MM.1S (cell line): Measurements from ENCODE around the gene OGFOD3.
A peak's percentile ranks its signal among the peaks of the same experiment; 100 is the strongest.

ENCODE experiments used
- DNase-seq: peaks from one replicate; pipeline ENCODE4 v3.0.0-alpha.2; 2015
- H2AFZ ChIP-seq: fragments of 300-600 bp; sonication (generic); 2 replicates; pipeline ENCODE4 v1.6.0; 2016; ENCODE audit warnings: antibody characterized with exemption, low read length
- H3F3A ChIP-seq: fragments of 300-600 bp; sonication (generic); 2 replicates; pipeline ENCODE4 v1.6.1; 2016; ENCODE audit warnings: mild to moderate bottlenecking, antibody characterized with exemption, low read length, moderate library complexity, mixed read lengths; ENCODE audit not compliant: insufficient read depth
- H3K27ac ChIP-seq: fragments of 300-600 bp; sonication (generic); 2 replicates; pipeline ENCODE4 v1.5.1; 2016; ENCODE audit warnings: mild to moderate bottlenecking, low read length
- H3K27me3 ChIP-seq: fragments of 300-600 bp; sonication (generic); replicated peaks from 2 replicates; pipeline ENCODE4 v1.6.0; 2016; ENCODE audit warnings: low read length; ENCODE audit not compliant: insufficient read depth
- H3K36me3 ChIP-seq: fragments of 300-600 bp; sonication (generic); replicated peaks from 2 replicates; pipeline ENCODE4 v1.6.1; 2016; ENCODE audit warnings: mild to moderate bottlenecking, low read length, mixed read lengths; ENCODE audit not compliant: insufficient read depth
- H3K4me1 ChIP-seq: fragments of 300-600 bp; sonication (generic); 2 replicates; pipeline ENCODE4 v1.6.1; 2016; ENCODE audit warnings: low read length, mixed read lengths
- H3K4me2 ChIP-seq: fragments of 300-600 bp; sonication (generic); 2 replicates; pipeline ENCODE4 v1.6.0; 2016; ENCODE audit warnings: low read depth, low read length
- H3K4me3 ChIP-seq: fragments of 300-600 bp; sonication (generic); 2 replicates; pipeline ENCODE4 v1.5.1; 2016; ENCODE audit warnings: low read length, mixed read lengths
- H3K79me2 ChIP-seq: fragments of 300-600 bp; sonication (generic); 2 replicates; pipeline ENCODE4 v1.6.1; 2016; ENCODE audit warnings: mixed run types, low read length, mixed read lengths
- H3K9ac ChIP-seq: fragments of 300-600 bp; sonication (generic); 2 replicates; pipeline ENCODE4 v1.6.1; 2016; ENCODE audit warnings: low read length, mixed read lengths
- H3K9me2 ChIP-seq: fragments of 300-600 bp; sonication (generic); replicated peaks from 2 replicates; pipeline ENCODE4 v1.6.1; 2016; ENCODE audit warnings: mild to moderate bottlenecking, low read length, mixed read lengths; ENCODE audit not compliant: insufficient read depth
- H3K9me3 ChIP-seq: fragments of 300-600 bp; sonication (generic); replicated peaks from 2 replicates; pipeline ENCODE4 v1.6.1; 2016; ENCODE audit warnings: mild to moderate bottlenecking, low read length, mixed read lengths; ENCODE audit not compliant: insufficient read depth
- H4K20me1 ChIP-seq: fragments of 300-600 bp; sonication (generic); 2 replicates; pipeline ENCODE4 v1.6.1; 2016; ENCODE audit warnings: mild to moderate bottlenecking, low read length, moderate library complexity, mixed read lengths; ENCODE audit not compliant: insufficient read depth
- CTCF ChIP-seq: fragments of 300-600 bp; sonication (generic); IDR thresholded peaks from 2 replicates; pipeline ENCODE4 v1.5.1; 2016; ENCODE audit warnings: antibody characterized with exemption, low read length, mixed read lengths
- EZH2 ChIP-seq: fragments of 300-600 bp; sonication (generic); optimal IDR thresholded peaks from 2 replicates; pipeline ENCODE3; 2017; ENCODE audit warnings: low read depth, mild to moderate bottlenecking, antibody characterized with exemption, low read length, mixed read lengths
- EZH2phosphoT487 ChIP-seq: fragments of 300-600 bp; sonication (generic); IDR thresholded peaks from 2 replicates; pipeline ENCODE4 v1.6.1; 2018; ENCODE audit warnings: antibody characterized with exemption, low read length

OGFOD3 gene

GRCh38 chr17:82416771-82417170, 1.6 kb downstream of the OGFOD3 start:
- H3K4me2 ChIP-seq, result no peak overlapping the region
- peaks cover 13% of the 10 kb centered on the region for H3F3A ChIP-seq
- H3K4me1 ChIP-seq, result no peaks in the 10 kb centered on the region; the same call in 1 of the 2 replicates

GRCh38 chr17:82416264-82416663, 2.1 kb downstream of the OGFOD3 start:
- H3K4me2 ChIP-seq, result no peak overlapping the region
- no peak overlapping the region for H3K4me3 ChIP-seq
- H3K9me2 ChIP-seq, result no peaks in the 10 kb centered on the region
- no peaks in the 10 kb centered on the region for H3K36me3 ChIP-seq
- DNase-seq, result no peak
- peaks cover 13% of the 10 kb centered on the region for H3F3A ChIP-seq
- no peak overlapping the region for H3K9ac ChIP-seq
- no peaks in the 10 kb centered on the region; the same call in 1 of the 2 replicates for H4K20me1 ChIP-seq
- no peak overlapping the region for H3K27ac ChIP-seq
- peaks cover 64% of the 10 kb centered on the region for H3K79me2 ChIP-seq
- H3K9me3 ChIP-seq, result no peaks in the 10 kb centered on the region
- no peaks in the 10 kb centered on the region for H3K27me3 ChIP-seq
- TF ChIP-seq EZH2phosphoT487, result no peak
- no peak for TF ChIP-seq CTCF
- no peak for TF ChIP-seq EZH2
- H2AFZ ChIP-seq, result no peak overlapping the region
- no peaks in the 10 kb centered on the region; the same call in 1 of the 2 replicates for H3K4me1 ChIP-seq

More at GRCh38 chr17:82416771-82417170, 1.6 kb downstream of the OGFOD3 start:
- no peak for DNase-seq
- H3K27ac ChIP-seq, result no peak overlapping the region
- H3K9ac ChIP-seq, result no peak overlapping the region
- H3K36me3 ChIP-seq, result no peaks in the 10 kb centered on the region
- no peaks in the 10 kb centered on the region for H3K9me2 ChIP-seq
- H3K4me3 ChIP-seq, result no peak overlapping the region
- no peak overlapping the region for H2AFZ ChIP-seq
- H4K20me1 ChIP-seq, result no peaks in the 10 kb centered on the region; the same call in 1 of the 2 replicates
- H3K27me3 ChIP-seq, result no peaks in the 10 kb centered on the region
- TF ChIP-seq EZH2, result no peak
- peak; percentile 12 for TF ChIP-seq CTCF
- H3K9me3 ChIP-seq, result no peaks in the 10 kb centered on the region
- H3K79me2 ChIP-seq, result peaks cover 60% of the 10 kb centered on the region

GRCh38 chr17:82415786-82416185, 2.6 kb downstream of the OGFOD3 start:
- no peak overlapping the region for H2AFZ ChIP-seq
- H3K27ac ChIP-seq, result no peak overlapping the region
- no peak overlapping the region for H3K9ac ChIP-seq
- no peak for DNase-seq
- TF ChIP-seq EZH2phosphoT487 (no peak), CTCF (no peak), EZH2 (no peak)
- no peak overlapping the region for H3K4me2 ChIP-seq
- H3K4me1 ChIP-seq, result no peaks in the 10 kb centered on the region; the same call in 1 of the 2 replicates
- H3K36me3 ChIP-seq, result no peaks in the 10 kb centered on the region
- H3K4me3 ChIP-seq, result no peak overlapping the region
- H3K9me2 ChIP-seq, result no peaks in the 10 kb centered on the region
- no peaks in the 10 kb centered on the region; the same call in 1 of the 2 replicates for H4K20me1 ChIP-seq
- H3F3A ChIP-seq, result peaks cover 13% of the 10 kb centered on the region
- H3K9me3 ChIP-seq, result no peaks in the 10 kb centered on the region
- H3K27me3 ChIP-seq, result no peaks in the 10 kb centered on the region
- peaks cover 61% of the 10 kb centered on the region for H3K79me2 ChIP-seq
